ENCODE results near the gene SV2C.

The SV2C gene, protein sequence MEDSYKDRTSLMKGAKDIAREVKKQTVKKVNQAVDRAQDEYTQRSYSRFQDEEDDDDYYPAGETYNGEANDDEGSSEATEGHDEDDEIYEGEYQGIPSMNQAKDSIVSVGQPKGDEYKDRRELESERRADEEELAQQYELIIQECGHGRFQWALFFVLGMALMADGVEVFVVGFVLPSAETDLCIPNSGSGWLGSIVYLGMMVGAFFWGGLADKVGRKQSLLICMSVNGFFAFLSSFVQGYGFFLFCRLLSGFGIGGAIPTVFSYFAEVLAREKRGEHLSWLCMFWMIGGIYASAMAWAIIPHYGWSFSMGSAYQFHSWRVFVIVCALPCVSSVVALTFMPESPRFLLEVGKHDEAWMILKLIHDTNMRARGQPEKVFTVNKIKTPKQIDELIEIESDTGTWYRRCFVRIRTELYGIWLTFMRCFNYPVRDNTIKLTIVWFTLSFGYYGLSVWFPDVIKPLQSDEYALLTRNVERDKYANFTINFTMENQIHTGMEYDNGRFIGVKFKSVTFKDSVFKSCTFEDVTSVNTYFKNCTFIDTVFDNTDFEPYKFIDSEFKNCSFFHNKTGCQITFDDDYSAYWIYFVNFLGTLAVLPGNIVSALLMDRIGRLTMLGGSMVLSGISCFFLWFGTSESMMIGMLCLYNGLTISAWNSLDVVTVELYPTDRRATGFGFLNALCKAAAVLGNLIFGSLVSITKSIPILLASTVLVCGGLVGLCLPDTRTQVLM

DNA sequence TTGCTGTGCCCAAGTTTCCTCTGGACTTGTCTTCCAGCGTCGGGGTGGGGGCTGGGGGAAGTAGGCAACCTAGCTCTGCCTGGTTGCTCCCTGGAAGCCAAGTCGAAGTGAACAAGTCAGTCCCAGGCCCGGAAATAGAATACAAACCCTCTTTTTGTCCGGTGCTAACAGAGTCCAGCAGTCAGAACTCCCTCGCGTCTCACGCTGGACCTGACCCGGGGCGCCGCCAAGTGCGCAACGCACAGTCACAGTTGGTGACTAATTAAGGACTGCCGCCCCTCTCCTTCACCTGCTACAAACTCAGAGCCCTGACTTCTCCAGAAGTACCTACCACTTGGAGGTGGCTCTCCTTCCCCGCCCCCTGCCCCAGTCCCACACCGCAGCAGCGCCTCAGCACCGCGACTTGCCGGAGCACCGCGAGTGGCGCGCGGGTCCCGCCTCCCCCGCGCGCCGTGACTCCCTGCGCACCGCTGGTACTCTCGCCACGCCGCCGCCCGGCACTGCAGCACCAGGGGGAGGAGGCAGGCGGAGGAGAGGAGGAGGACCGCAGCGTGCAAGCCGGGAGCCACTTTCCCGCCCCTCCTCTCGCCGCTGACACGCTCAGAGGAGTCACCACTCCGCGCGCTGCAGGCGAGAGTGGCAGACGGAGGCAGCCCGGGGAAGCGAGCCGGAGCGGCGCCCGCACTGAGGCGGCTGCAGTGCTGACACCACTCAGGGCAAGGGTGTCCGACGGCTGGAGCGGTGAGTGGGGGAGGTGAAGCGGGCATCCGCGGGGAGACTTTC, at the start of gene SV2C:
TSS of gene SV2C (plus strand) at position 612 of the 783 bp plus-strand sequence. CDS start 48,368 bp downstream, outside the sequence.
- TF ChIP-seq, protein P1, sequence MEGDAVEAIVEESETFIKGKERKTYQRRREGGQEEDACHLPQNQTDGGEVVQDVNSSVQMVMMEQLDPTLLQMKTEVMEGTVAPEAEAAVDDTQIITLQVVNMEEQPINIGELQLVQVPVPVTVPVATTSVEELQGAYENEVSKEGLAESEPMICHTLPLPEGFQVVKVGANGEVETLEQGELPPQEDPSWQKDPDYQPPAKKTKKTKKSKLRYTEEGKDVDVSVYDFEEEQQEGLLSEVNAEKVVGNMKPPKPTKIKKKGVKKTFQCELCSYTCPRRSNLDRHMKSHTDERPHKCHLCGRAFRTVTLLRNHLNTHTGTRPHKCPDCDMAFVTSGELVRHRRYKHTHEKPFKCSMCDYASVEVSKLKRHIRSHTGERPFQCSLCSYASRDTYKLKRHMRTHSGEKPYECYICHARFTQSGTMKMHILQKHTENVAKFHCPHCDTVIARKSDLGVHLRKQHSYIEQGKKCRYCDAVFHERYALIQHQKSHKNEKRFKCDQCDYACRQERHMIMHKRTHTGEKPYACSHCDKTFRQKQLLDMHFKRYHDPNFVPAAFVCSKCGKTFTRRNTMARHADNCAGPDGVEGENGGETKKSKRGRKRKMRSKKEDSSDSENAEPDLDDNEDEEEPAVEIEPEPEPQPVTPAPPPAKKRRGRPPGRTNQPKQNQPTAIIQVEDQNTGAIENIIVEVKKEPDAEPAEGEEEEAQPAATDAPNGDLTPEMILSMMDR (IDR thresholded peaks at IDR 0.05) = no peak

DNA sequence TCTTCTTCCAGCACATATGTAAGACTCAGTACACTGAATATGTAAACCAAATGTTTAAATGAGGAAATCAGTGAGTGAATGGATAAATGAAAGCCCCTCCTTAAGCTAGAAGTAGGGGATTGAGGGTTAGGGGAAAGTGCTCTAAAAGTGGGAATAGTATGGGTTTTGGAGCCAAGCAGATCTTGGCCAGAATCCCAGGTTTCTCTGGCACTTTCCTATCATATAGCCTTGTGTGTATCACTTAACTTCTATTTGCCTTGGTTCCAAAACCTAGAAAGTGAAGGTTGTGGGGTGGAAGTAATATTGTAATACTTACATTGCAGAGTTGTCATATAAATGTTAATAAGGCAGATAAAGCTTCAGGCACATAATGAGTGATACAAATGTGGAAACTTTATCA, 45.0 kb upstream of the SV2C start:
- TF ChIP-seq, protein P1 (IDR thresholded peaks at IDR 0.05) = no peak

DNA sequence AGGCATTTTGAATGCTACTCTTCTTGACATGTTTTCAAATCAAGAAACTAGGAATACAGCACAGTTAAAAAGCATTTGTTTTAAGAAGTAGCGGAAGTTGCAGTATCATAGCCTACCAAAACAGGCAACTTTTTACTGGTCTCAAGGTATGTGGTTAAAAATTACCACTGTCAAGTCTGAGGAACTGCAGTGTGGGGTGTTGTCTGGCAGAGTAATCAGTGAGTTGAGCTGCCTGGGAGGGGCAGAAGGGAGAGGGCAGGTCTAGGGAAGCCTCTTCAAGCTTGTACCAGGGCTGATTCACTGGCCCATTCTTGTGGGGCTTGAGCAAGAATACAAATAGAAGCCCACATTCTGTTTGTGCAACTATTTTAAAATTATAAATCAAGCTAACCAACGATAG, 42.4 kb upstream of the SV2C start:
- TF ChIP-seq, protein P1 (IDR thresholded peaks at IDR 0.05) = no peak

DNA sequence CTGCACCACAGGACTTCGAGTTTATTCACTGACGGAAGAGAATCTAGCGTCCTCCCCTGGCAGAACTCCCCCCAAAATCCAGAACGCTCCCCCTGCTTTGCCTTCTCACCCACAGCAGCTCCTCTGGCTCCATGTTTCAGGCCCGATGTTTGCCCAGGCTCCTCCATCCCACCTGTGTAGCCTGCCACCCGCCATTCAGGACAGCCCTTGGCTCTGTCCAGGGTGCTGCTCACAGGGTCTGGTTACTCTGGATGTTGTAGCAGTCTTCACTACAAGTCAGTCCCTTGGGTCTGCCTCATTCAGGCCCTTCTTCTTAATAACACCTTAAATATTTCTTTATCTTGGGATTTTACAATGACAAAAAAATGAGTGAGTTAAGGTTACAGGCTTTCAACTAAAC, 41.3 kb upstream of the SV2C start:
- TF ChIP-seq, protein P1 (IDR thresholded peaks at IDR 0.05) = no peak

DNA sequence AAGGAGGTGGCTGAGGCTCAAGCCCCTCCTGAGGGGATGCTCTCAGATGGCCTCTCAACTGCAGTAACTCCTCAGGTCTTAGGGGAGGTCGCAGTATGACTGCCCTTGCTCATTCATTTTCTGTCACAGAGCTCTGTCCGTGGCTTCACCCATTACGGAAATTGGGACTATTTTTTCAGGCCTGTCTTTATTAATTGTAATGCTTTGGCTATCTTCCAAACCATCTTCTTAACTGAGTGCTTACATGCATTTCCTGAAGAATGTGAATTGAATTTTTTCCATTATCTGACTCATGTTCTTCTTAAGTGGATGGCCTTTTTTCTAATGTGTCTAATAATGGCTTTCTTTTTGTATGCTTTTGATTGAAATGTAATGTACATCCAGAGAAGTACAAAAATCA, 36.4 kb upstream of the SV2C start:
- TF ChIP-seq, protein P1 (IDR thresholded peaks at IDR 0.05) = no peak

DNA sequence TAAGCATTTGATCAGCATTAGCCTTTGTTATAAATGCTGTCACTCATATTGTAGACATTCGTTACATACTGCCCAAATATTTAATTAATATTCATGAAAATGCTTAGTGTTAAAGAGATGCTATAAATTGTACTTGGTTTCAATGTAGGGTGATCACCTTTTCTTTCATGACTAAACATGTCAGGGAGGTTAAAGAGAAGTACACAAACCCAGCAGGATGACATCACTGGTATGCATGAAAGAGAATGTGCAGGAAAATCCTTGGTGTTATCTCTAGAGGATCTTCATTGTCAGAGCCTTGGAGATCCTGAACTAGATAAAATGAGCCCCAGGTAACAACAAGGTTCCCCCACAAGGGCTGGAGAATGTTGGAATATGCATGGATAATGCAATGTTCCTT, 33.0 kb upstream of the SV2C start:
- TF ChIP-seq, protein P1 (IDR thresholded peaks at IDR 0.05) = no peak

DNA sequence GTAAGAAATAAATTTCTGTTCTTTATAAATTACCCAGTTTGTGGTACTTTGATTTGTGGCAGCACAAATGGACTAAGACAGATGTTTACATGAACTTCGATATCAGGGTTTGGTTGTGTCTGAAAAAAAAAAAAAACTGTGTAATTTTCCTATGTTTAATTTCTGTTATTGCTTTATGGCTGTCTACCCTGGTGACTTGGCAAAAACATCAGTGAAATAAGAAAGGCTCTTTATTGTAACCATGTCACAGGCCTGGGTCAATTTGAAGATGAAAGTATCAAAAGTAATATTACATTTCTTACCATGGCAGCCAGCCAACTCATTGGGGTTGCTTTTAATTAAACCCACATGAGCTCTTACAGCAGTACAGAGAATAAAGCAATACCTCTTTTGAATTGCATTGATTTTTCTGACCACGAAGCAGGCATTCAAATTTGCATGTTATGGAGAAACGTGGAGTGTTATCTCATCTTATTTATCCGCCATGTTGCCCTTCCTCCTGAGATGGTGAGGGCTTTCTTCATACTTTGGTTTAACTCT, 20.6 kb upstream of the SV2C start:
- TF ChIP-seq, protein P1 (IDR thresholded peaks at IDR 0.05) = no peak
